ENCODE data around the gene KRT37. TPM values are rescaled to one million over a fixed set of nuclear protein-coding genes. Genes with fewer than 3 reads are reported as not detected.
"Not testable (repeated sequence)": the region's sequence is repeated elsewhere in the genome, so short reads cannot be mapped to it uniquely, and the experiment has no call there.

The KRT37 gene
- total and polyA plus RNA-seq, 9 of the 15 experiments (the other 6 are each of a cell fraction or from before 2014, with no cell fraction given) = not detected

- no peak for TF ChIP-seq PHTF2 (CRISPR knock-in tag; IDR thresholded peaks at IDR 0.05)
- no peak for TF ChIP-seq ZNF316 (IDR thresholded peaks at IDR 0.05)
- no peak for TF ChIP-seq ASH1L (IDR thresholded peaks at IDR 0.05; ENCODE audit: borderline replicate concordance, low read depth, partially characterized antibody)
- no peak for TF ChIP-seq RB1 (IDR thresholded peaks at IDR 0.05; ENCODE audit: low read depth)
- no peak for TF ChIP-seq PCBP2 (IDR thresholded peaks at IDR 0.05; ENCODE audit: low read depth, low read length, poor library complexity, severe bottlenecking)
Observed at GRCh38 chr17:41433586-41433985, 9.2 kb upstream of the KRT37 start (continued).

- H3K4me2 ChIP-seq (ENCODE audit: insufficient read depth, low read length); intact Hi-C loops (cut with micrococcal nuclease); BruUV-seq (replicated peaks); in situ Hi-C loops (cut with MboI); ATAC-seq; CTCF ChIA-PET (ENCODE audit: low intra/inter-chr PET ratio); FAIRE-seq; H3K4me1 ChIP-seq (replicated peaks in 1 of 2; ENCODE audit: control insufficient read depth in 2 of 2, insufficient read depth in 2 of 2, low read length in 2 of 2); H3K4me3 ChIP-seq; H3K27ac ChIP-seq (ENCODE audit: extremely low read depth, low read depth, low read length); H3K79me2 ChIP-seq (ENCODE audit: control insufficient read depth, insufficient read depth, low read length); H3K9me1 ChIP-seq (ENCODE audit: control insufficient read depth, insufficient read depth, low read length); POLR2A ChIA-PET; H2AFZ ChIP-seq (ENCODE audit: low read depth, low read length); DNase-seq (ENCODE audit: extremely low read depth in 1 of 4, low spot score in 3 of 4); H3K36me3 ChIP-seq (ENCODE audit: control insufficient read depth, insufficient read depth, low read length); H3K9ac ChIP-seq (ENCODE audit: insufficient read depth in 1 of 2, low read depth in 2 of 2, low read length in 2 of 2); H3K9me3 ChIP-seq (replicated peaks; ENCODE audit: control insufficient read depth, insufficient read depth, low read depth, low read length); H4K20me1 ChIP-seq (replicated peaks; ENCODE audit: control insufficient read depth, insufficient read depth, low read length): not testable (repeated sequence)
- peaks cover 8 to 16% of the 10 kb centered on the region in 2 experiments; a peak in 4 of 5 replicates for H3K27me3 ChIP-seq (ENCODE audit: control insufficient read depth in 2 of 2, insufficient read depth in 2 of 2, low read length in 2 of 2)
- WGBS (ENCODE audit: insufficient coverage, low coverage, missing lambda C conversion rate) = 0% methylated on average over 9 of the region's 9 CpGs
Observed at GRCh38 chr17:41430376-41430775, 6.0 kb upstream of the KRT37 start.

- ATAC-seq (no peak), FAIRE-seq (no peak), DNase-seq (ENCODE audit: extremely low read depth in 1 of 4, low spot score in 3 of 4) (no peak)
- in situ Hi-C loops (cut with MboI) (no loop called here), intact Hi-C loops (cut with micrococcal nuclease) (no loop called here)
- Histone ChIP-seq H3K4me3 (no peak overlapping the region), H2AFZ (ENCODE audit: low read depth, low read length) (no peak overlapping the region), H3K4me2 (ENCODE audit: insufficient read depth, low read length) (no peak overlapping the region), H3K4me1 (replicated peaks in 1 of 2; ENCODE audit: control insufficient read depth in 2 of 2, insufficient read depth in 2 of 2, low read length in 2 of 2) (no peaks in the 10 kb centered on the region), H4K20me1 (replicated peaks; ENCODE audit: control insufficient read depth, insufficient read depth, low read length) (no peaks in the 10 kb centered on the region), H3K36me3 (ENCODE audit: control insufficient read depth, insufficient read depth, low read length) (no peaks in the 10 kb centered on the region), H3K27ac (ENCODE audit: extremely low read depth, low read depth, low read length) (no peak overlapping the region), H3K9ac (ENCODE audit: insufficient read depth in 1 of 2, low read depth in 2 of 2, low read length in 2 of 2) (no peak overlapping the region), H3K79me2 (ENCODE audit: control insufficient read depth, insufficient read depth, low read length) (no peaks in the 10 kb centered on the region), H3K27me3 (ENCODE audit: control insufficient read depth in 2 of 2, insufficient read depth in 2 of 2, low read length in 2 of 2) (peaks cover 8 to 18% of the 10 kb centered on the region in 2 experiments; a peak in 4 of 5 replicates), H3K9me3 (replicated peaks; ENCODE audit: control insufficient read depth, insufficient read depth, low read depth, low read length) (no peaks in the 10 kb centered on the region), H3K9me1 (ENCODE audit: control insufficient read depth, insufficient read depth, low read length) (no peaks in the 10 kb centered on the region)
- 0% methylated on average over 7 of the region's 7 CpGs for WGBS (ENCODE audit: insufficient coverage, low coverage, missing lambda C conversion rate)
- POLR2A ChIA-PET = interaction anchor here (0.6 kb wide), 1 partner anchor 1779 kb away, joined by 3 read pairs; no protein-coding TSS in a partner anchor
- no peak for TF ChIP-seq HNRNPL (IDR thresholded peaks at IDR 0.05; ENCODE audit: low read depth, low read length)
- TF ChIP-seq TBP (optimal IDR thresholded peaks at IDR 0.05; ENCODE audit: low read depth, low read length) = no peak
- TF ChIP-seq HDAC2 (IDR thresholded peaks at IDR 0.05) = no peak
- no peak for TF ChIP-seq RNF2 (IDR thresholded peaks at IDR 0.05)
- BruUV-seq (replicated peaks) = no TSS peak
- CTCF ChIA-PET (ENCODE audit: low intra/inter-chr PET ratio) = no interaction called here
Observed at GRCh38 chr17:41429667-41430066, 5.3 kb upstream of the KRT37 start.

Data from K562 (cell line).